HG02623 (cell line): ENCODE measurements around the gene TRPC5OS.

Experiments used
- ATAC-seq: cut with Tn5 transposase; IDR thresholded peaks from one replicate; pipeline ENCODE4 v1.9.1; 2021; ENCODE audit warnings: moderate library complexity; ENCODE audit not compliant: unreplicated experiment

Gene TRPC5OS

DNA sequence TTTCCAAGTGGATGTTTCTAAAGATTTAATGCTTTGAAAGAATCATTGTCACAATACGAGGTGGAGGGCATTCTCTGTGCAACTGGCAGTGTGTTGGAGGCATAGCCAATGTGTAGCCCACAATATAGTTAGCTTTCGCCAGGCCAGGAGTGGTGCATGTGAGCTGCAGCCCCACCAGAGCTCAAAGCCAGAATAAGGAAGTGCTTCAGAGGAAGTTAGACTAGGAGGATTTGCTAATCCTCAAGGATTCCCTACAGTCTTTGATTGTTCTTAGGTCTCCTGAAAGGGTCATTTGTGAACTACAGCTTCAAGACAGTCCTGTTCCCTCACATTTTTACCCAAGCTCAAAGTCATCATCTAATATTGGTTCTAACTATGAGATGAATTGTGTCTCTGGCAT is 16.4 kb downstream of the TRPC5OS start:
- no peak for ATAC-seq

DNA sequence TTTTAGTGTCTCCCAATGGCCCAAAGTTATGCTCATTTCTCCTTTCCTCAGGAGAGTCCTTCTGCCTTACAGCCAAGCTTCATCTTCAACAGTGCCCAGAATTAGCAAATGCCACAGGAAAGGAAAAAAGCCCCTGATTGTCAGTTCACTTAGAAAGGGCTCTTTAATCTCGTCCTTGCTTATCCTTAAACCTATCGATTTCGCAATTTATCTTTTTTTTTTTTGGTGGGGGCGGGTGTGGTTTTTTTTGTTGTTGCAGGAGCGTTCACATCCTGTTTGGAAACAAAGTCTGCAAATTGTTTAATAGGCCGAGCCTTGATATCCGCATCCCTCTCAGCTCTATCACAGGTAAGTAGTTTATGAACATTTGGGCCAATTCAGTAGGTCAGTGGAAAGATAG is 20.2 kb downstream of the TRPC5OS start:
- ATAC-seq = no peak

DNA sequence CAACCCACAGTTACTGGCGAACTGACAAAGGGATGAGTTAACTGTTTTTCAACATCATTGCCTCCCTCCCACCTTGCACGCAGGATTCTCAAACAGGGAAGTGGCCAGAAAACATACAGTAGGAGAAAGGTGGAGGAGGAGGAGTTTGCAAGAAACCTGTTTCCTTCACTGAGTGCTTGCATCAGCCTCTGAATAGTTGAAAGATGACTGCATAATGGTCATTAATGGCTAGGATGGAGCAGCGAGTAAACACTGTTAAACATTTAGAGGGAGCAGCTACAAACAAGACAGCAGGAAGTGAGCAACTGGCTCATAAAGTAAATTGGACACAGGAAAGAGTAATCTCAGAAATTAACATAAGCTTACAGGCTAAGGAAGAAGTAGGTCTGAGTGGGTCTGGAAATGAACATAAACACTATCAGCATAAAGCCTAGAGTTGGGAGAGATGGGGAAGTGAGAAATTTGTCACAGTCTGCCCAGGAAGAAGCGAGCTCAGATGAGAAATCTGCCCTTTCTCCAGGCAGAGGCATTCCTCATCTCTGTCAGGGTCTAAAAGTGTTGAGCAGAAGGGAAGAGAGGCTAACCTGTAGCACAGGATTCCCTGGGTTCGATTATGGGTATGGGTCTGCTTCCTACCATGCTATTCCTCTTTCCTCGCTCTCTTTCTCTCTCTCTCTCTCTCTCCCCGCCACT is 38.6 kb downstream of the TRPC5OS start:
- ATAC-seq = no peak

DNA sequence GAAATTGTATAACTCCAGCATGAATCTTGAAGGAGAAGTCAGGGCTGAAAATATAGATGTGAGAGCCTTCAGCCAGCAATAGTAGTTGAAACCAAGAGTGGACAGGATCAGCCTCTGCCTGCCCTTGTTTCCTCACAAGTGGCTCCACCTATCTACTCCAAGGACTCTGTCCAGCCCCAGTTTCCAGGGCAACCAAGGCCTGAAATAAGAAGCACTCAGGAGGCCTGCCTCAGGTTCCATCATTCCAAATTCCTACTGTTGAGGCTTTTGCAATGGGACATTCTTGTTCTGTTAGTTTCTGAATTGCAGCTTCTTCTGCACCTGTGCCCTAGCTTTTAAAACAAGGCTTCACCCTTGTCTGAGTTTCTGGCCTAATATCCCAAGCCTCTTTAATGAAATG is 41.6 kb downstream of the TRPC5OS start:
- ATAC-seq = no peak

DNA sequence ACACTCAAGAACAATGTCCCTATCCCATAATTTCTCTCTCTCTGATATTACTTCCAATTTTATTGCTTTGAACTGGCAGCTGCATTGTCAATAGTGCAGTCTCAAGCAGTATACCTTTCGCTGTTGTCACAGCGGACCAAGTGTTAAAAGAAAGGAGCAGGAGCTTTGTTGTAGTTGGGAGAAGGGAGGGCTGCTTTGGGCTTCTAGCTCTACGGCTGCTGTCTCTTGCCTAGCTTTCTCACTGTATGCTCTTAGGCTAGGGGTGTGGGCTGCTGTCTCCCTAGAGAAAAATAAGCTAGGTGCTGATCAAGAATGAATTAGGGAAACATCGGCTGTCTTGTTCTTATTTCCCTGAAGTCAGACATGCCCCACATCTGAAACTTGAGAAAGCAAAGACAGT is 52.5 kb downstream of the TRPC5OS start:
- ATAC-seq = no peak
